H1 (cell line): ENCODE measurements around the gene EBF3. TPM values are rescaled to one million over a fixed set of nuclear protein-coding genes. Genes with fewer than 3 reads are reported as not detected.

Source experiments
- CTCF ChIA-PET: fragments of 300-600 bp; sonication (Branson Sonifier 250); formaldehyde crosslinking; loops from one replicate; lab custom pipeline; 2021; ENCODE audit not compliant: partially characterized antibody; lab: Charles Lee
- POLR2A ChIA-PET: fragments of 300-600 bp; sonication (Branson Sonifier 250); formaldehyde crosslinking; loops from one replicate; lab custom pipeline; 2021; ENCODE audit warnings: inconsistent platforms; ENCODE audit not compliant: partially characterized antibody; lab: Charles Lee
- DNase-seq, 2 experiments: peaks; one replicate each; pipeline versions ENCODE4 v3.0.0 to v3.0.0-alpha.2; 2010 to 2022; ENCODE audit warnings: low spot score in 2 of 2, low read depth in 1 of 2, mixed read lengths in 1 of 2
- FAIRE-seq: peaks from 2 replicates; lab custom pipeline; 2011; peaks lifted over from hg19 to GRCh38; lab: Jason Lieb, UNC
- H2AFZ ChIP-seq: 2 replicates; pipeline ENCODE4 v1.8.1; 2012; ENCODE audit warnings: low read length, inconsistent platforms
- H2AK5ac ChIP-seq: 2 replicates; pipeline ENCODE4 v1.6.1; 2013; ENCODE audit warnings: low read depth, low read length
- H2BK120ac ChIP-seq: replicated peaks from 2 replicates; pipeline ENCODE3; 2013; ENCODE audit warnings: low read depth, low read length, inconsistent platforms
- H2BK12ac ChIP-seq: 2 replicates; pipeline ENCODE4 v1.6.1; 2013; ENCODE audit warnings: low read depth, low read length
- H2BK15ac ChIP-seq: 2 replicates; pipeline ENCODE4 v1.6.1; 2013; ENCODE audit warnings: low read length
- H2BK20ac ChIP-seq: 2 replicates; pipeline ENCODE4 v1.6.1; 2013; ENCODE audit warnings: low read length
- H2BK5ac ChIP-seq: 2 replicates; pipeline ENCODE4 v1.6.1; 2013; ENCODE audit warnings: low read depth, low read length
- H3K14ac ChIP-seq: 2 replicates; pipeline ENCODE4 v1.6.1; 2013; ENCODE audit warnings: inconsistent platforms; ENCODE audit not compliant: insufficient read length
- H3K18ac ChIP-seq: 2 replicates; pipeline ENCODE4 v1.6.1; 2013; ENCODE audit warnings: low read length; ENCODE audit errors: extremely low read depth
- H3K23ac ChIP-seq: 2 replicates; pipeline ENCODE4 v1.6.1; 2013; ENCODE audit warnings: inconsistent platforms; ENCODE audit not compliant: insufficient read length
- H3K23me2 ChIP-seq: 2 replicates; pipeline ENCODE4 v1.6.1; 2013; ENCODE audit warnings: low read depth, low read length
- H3K27ac ChIP-seq: 2 replicates; pipeline ENCODE4 v1.6.1; 2011; ENCODE audit warnings: low read depth, low read length, inconsistent platforms
- H3K27me3 ChIP-seq, 4 experiments: replicated peaks in 1 of 4; 1 replicate in 1 of 4; 2 replicates in 3 of 4; pipeline versions ENCODE4 v1.6.1 to v1.8.1; 2011 to 2013; ENCODE audit warnings: low read length in 3 of 4, mild to moderate bottlenecking in 3 of 4, inconsistent platforms in 2 of 4, mixed read lengths in 2 of 4, moderate library complexity in 1 of 4; ENCODE audit not compliant: control insufficient read depth in 3 of 4, insufficient read depth in 3 of 4; ENCODE audit errors: extremely low read depth in 1 of 4
- H3K36me3 ChIP-seq, 4 experiments: 2 replicates each; pipeline versions ENCODE4 v1.6.1 to v1.8.1; 2011 to 2013; ENCODE audit warnings: mild to moderate bottlenecking in 4 of 4, low read length in 3 of 4, moderate library complexity in 2 of 4, control low read depth in 1 of 4, inconsistent platforms in 1 of 4; ENCODE audit not compliant: insufficient read depth in 4 of 4, control insufficient read depth in 2 of 4
- H3K4ac ChIP-seq: replicated peaks from 2 replicates; pipeline ENCODE3; 2013; ENCODE audit warnings: low read length, low read depth, mixed read lengths, inconsistent platforms; ENCODE audit not compliant: insufficient read length
- H3K4me1 ChIP-seq, 4 experiments: replicated peaks in 1 of 4; 1 replicate in 1 of 4; 2 replicates in 3 of 4; pipeline versions ENCODE4 v1.6.1 to v1.8.1; 2011 to 2013; ENCODE audit warnings: low read length in 3 of 4, inconsistent platforms in 2 of 4, mixed read lengths in 1 of 4; ENCODE audit not compliant: insufficient read depth in 4 of 4, control insufficient read depth in 3 of 4
- H3K4me2 ChIP-seq, 2 experiments: 2 replicates each; pipeline versions ENCODE4 v1.6.1 to v1.8.1; 2011 to 2013; ENCODE audit warnings: low read depth in 2 of 2, low read length in 2 of 2, control low read depth in 1 of 2, inconsistent platforms in 1 of 2, mild to moderate bottlenecking in 1 of 2; ENCODE audit not compliant: insufficient read depth in 1 of 2
- H3K4me3 ChIP-seq, 4 experiments: fragments of 200-600, 300-600 bp in 1 of 4; sonication (generic), shearing (Covaris generic), sonication (Bioruptor Twin) in 1 of 4; 2 replicates each; pipeline versions ENCODE4 v1.5.1 to v1.8.1; 2011 to 2016; ENCODE audit warnings: low read length in 4 of 4, low read depth in 3 of 4, control low read depth in 2 of 4, inconsistent platforms in 2 of 4, mild to moderate bottlenecking in 2 of 4, mixed read lengths in 1 of 4, moderate library complexity in 1 of 4; ENCODE audit not compliant: insufficient read depth in 2 of 4; ENCODE audit errors: extremely low read depth in 1 of 4
- H3K56ac ChIP-seq: replicated peaks from 2 replicates; pipeline ENCODE3; 2013; ENCODE audit warnings: low read depth, mild to moderate bottlenecking, mixed read lengths, low read length, inconsistent platforms; ENCODE audit not compliant: insufficient read length
- H3K79me1 ChIP-seq: 2 replicates; pipeline ENCODE4 v1.6.1; 2013; ENCODE audit warnings: low read depth, low read length, control low read depth
- H3K79me2 ChIP-seq, 2 experiments: 2 replicates each; pipeline versions ENCODE4 v1.6.1 to v1.8.1; 2012 to 2013; ENCODE audit warnings: low read length in 2 of 2, mild to moderate bottlenecking in 2 of 2, inconsistent platforms in 1 of 2; ENCODE audit not compliant: insufficient read depth in 2 of 2, control insufficient read depth in 1 of 2
- H3K9ac ChIP-seq, 4 experiments: replicated peaks in 1 of 4; 1 replicate in 1 of 4; 2 replicates in 3 of 4; pipeline versions ENCODE4 v1.6.1 to v1.8.1; 2011 to 2013; ENCODE audit warnings: low read depth in 3 of 4, low read length in 3 of 4, control low read depth in 2 of 4, mild to moderate bottlenecking in 2 of 4, moderate library complexity in 2 of 4, inconsistent platforms in 1 of 4; ENCODE audit errors: extremely low read depth in 1 of 4
- H3K9me3 ChIP-seq, 2 experiments: 2 replicates each; pipeline versions ENCODE4 v1.6.1 to v1.8.1; 2012 to 2013; ENCODE audit warnings: mild to moderate bottlenecking in 2 of 2, moderate library complexity in 2 of 2, control low read depth in 1 of 2, inconsistent platforms in 1 of 2, low read depth in 1 of 2, low read length in 1 of 2, mixed read lengths in 1 of 2; ENCODE audit not compliant: insufficient read depth in 2 of 2
- H4K20me1 ChIP-seq, 2 experiments: replicated peaks in 1 of 2; 2 replicates each; pipeline versions ENCODE3 to v1.8.1; 2011 to 2013; ENCODE audit warnings: inconsistent platforms in 2 of 2, low read length in 2 of 2, mild to moderate bottlenecking in 1 of 2; ENCODE audit not compliant: insufficient read depth in 2 of 2, control insufficient read depth in 1 of 2
- H4K5ac ChIP-seq: 2 replicates; pipeline ENCODE4 v1.6.1; 2013; ENCODE audit warnings: low read length, low read depth, mixed read lengths, inconsistent platforms; ENCODE audit not compliant: insufficient read length
- H4K8ac ChIP-seq: 2 replicates; pipeline ENCODE4 v1.8.0; 2013; ENCODE audit warnings: mild to moderate bottlenecking, moderate library complexity, low read length, inconsistent platforms; ENCODE audit not compliant: insufficient read depth; ENCODE audit errors: extremely low read depth
- H4K91ac ChIP-seq: replicated peaks from 2 replicates; pipeline ENCODE3; 2013; ENCODE audit warnings: low read length, mixed read lengths, inconsistent platforms; ENCODE audit not compliant: insufficient read length
- BACH1 ChIP-seq: IDR thresholded peaks from 2 replicates; pipeline ENCODE4 v1.6.1; 2012; ENCODE audit warnings: low read length, improper control_type of control experiment
- CEBPB ChIP-seq: IDR thresholded peaks from 2 replicates; pipeline ENCODE4 v1.6.1; 2012; ENCODE audit warnings: low read depth, low read length
- CTCF ChIP-seq, 3 experiments: IDR thresholded peaks; 1 replicate in 2 of 3; 2 replicates in 1 of 3; pipeline versions ENCODE4 v1.5.1 to v1.6.1; 2011; ENCODE audit warnings: low read length in 3 of 3, mild to moderate bottlenecking in 3 of 3, inconsistent platforms in 2 of 3, low read depth in 1 of 3, moderate library complexity in 1 of 3; ENCODE audit not compliant: insufficient read depth in 1 of 3; ENCODE audit errors: control extremely low read depth in 1 of 3
- E2F6 ChIP-seq: IDR thresholded peaks from 2 replicates; pipeline ENCODE4 v1.6.1; 2012; ENCODE audit warnings: inconsistent platforms
- EGR1 ChIP-seq: IDR thresholded peaks from 2 replicates; pipeline ENCODE4 v1.6.1; 2011; ENCODE audit warnings: low read depth, low read length, borderline replicate concordance
- HDAC6 ChIP-seq: IDR thresholded peaks from one replicate; pipeline ENCODE4 v1.7.1; 2012; ENCODE audit warnings: low read depth, mild to moderate bottlenecking, inconsistent platforms, low read length, moderate library complexity
- JUND ChIP-seq: IDR thresholded peaks from 2 replicates; pipeline ENCODE4 v1.6.1; 2011; ENCODE audit warnings: mild to moderate bottlenecking, improper control_type of control experiment, low read length
- KDM4A ChIP-seq: IDR thresholded peaks from one replicate; pipeline ENCODE4 v1.7.1; 2012; ENCODE audit warnings: low read depth, mild to moderate bottlenecking, moderate library complexity, low read length, inconsistent platforms; ENCODE audit not compliant: severe bottlenecking
- MAFK ChIP-seq: IDR thresholded peaks from 2 replicates; pipeline ENCODE4 v1.6.1; 2012; ENCODE audit warnings: low read depth, mild to moderate bottlenecking, improper control_type of control experiment, low read length
- TAF1 ChIP-seq: IDR thresholded peaks from 2 replicates; pipeline ENCODE4 v1.6.1; 2011; ENCODE audit warnings: mild to moderate bottlenecking, low read depth, low read length
- TBP ChIP-seq: IDR thresholded peaks from 2 replicates; pipeline ENCODE4 v1.6.1; 2011; ENCODE audit warnings: low read depth, low read length, improper control_type of control experiment
- WGBS, 2 experiments: shearing (Covaris generic) in 1 of 2; methylation state at CpG; one replicate each; pipeline versions ENCODE4 v1.1.6 to v1.1.7; 2013 to 2015; ENCODE audit warnings: low lambda C conversion rate in 2 of 2, mixed read lengths in 2 of 2, inconsistent platforms in 1 of 2, low coverage in 1 of 2, missing lambda C conversion rate in 1 of 2; ENCODE audit not compliant: insufficient replicate concordance in 2 of 2, insufficient coverage in 1 of 2, insufficient read length in 1 of 2; ENCODE audit errors: extremely low coverage in 1 of 2, missing lambda C conversion rate in 1 of 2; 5-methylcytosine and 5-hydroxymethylcytosine counted together
- polyA plus RNA-seq, 7 experiments: library from polyadenylated mRNA; depleted of rRNA in 3 of 7; stranded (reverse) in 5 of 7; unstranded in 2 of 7; fragments of >200 nt in 5 of 7; fragments of 200-250 nt in 2 of 7; gene quantifications; 1 replicate in 5 of 7; 2 replicates in 1 of 7; 4 replicates in 1 of 7; pipeline versions ENCODE4 v1.2.1 to v1.2.3, GENCODE V29; 2011 to 2013; ENCODE audit warnings: missing spikeins in 2 of 7, mixed read lengths in 2 of 7
- total RNA-seq: library from RNA; stranded (reverse); fragmentation: NEBNext Ultra II Directional; extraction: Animal tissue kit (Norgen Biotek cat#: 25700); gene quantifications from 2 replicates; pipeline ENCODE4 v1.2.1, GENCODE V29; 2021

The EBF3 gene
- total and polyA plus RNA-seq, 2 of the 8 experiments (the other 6 are each of a cell fraction or from before 2014, with no cell fraction given) = 0.08 to 0.26 TPM

- H3K79me2 ChIP-seq = no peaks in the 10 kb centered on the region
- H4K91ac ChIP-seq = no peak overlapping the region
- H3K14ac ChIP-seq = no peak overlapping the region
- H3K18ac ChIP-seq = no peak overlapping the region
- H4K5ac ChIP-seq = no peak overlapping the region
- peaks cover 7 to 11% of the 10 kb centered on the region in 2 experiments; a peak in 2 of 4 replicates for H3K9me3 ChIP-seq
- H2AFZ ChIP-seq = no peak overlapping the region
- no peak overlapping the region for H3K4me2 ChIP-seq
- H4K8ac ChIP-seq = no peak overlapping the region
- WGBS, 2 experiments = 91% methylated on average over 15 of the region's 17 CpGs; no CpG with 5 or more reads in 1 of the 2 experiments
- FAIRE-seq (no peak), DNase-seq (no peak)
- no peaks in the 10 kb centered on the region for H3K23me2 ChIP-seq
- H3K4me1 ChIP-seq = no peaks in the 10 kb centered on the region
- H3K56ac ChIP-seq = no peak overlapping the region
- no peak overlapping the region for H3K27ac ChIP-seq
- no peaks in the 10 kb centered on the region for H4K20me1 ChIP-seq
- H3K4ac ChIP-seq = no peak overlapping the region
- no peak overlapping the region for H3K23ac ChIP-seq
- H2AK5ac ChIP-seq = no peak overlapping the region
- H3K9ac ChIP-seq = no peak overlapping the region
- ChIA-PET POLR2A (no interaction called here), CTCF (no interaction called here)
- no peak overlapping the region for H2BK20ac ChIP-seq
- H3K36me3 ChIP-seq = no peaks in the 10 kb centered on the region
- H3K27me3 ChIP-seq = no peaks in the 10 kb centered on the region
- no peaks in the 10 kb centered on the region for H3K79me1 ChIP-seq
- H2BK5ac ChIP-seq = no peak overlapping the region
- no peak overlapping the region for H2BK120ac ChIP-seq
- H2BK12ac ChIP-seq = no peak overlapping the region
- H2BK15ac ChIP-seq = no peak overlapping the region
- no peak overlapping the region for H3K4me3 ChIP-seq
- TF ChIP-seq TAF1 (no peak), BACH1 (no peak), EGR1 (no peak), CTCF (IDR thresholded peaks at IDR 0.05; ENCODE audit: control extremely low read depth in 1 of 3, insufficient read depth in 1 of 3, low read depth in 1 of 3, low read length in 3 of 3) (no peak), HDAC6 (no peak), CEBPB (no peak), MAFK (no peak), E2F6 (no peak), TBP (no peak), JUND (no peak), KDM4A (no peak)
Measured at GRCh38 chr10:129815898-129816655, 148.0 kb downstream of the EBF3 start.
